ENCODE results near the gene DYRK2.
A peak's percentile ranks its signal among the peaks of the same experiment; 100 is the strongest.

Gene DYRK2

GRCh38 chr12:67648521-67649260 lies at the start of gene DYRK2:
TSS of gene DYRK2 (plus strand) at chr12:67648745. CDS start at chr12:67649134, 389 bp downstream.
- peak; percentile 83 for DNase-seq

- DNase-seq, result no peak
Observed at GRCh38 chr12:67599691-67600090, 48.9 kb upstream of the DYRK2 start.

GRCh38 chr12:67601126-67601525 lies 47.4 kb upstream of the DYRK2 start:
- no peak for DNase-seq

DNA sequence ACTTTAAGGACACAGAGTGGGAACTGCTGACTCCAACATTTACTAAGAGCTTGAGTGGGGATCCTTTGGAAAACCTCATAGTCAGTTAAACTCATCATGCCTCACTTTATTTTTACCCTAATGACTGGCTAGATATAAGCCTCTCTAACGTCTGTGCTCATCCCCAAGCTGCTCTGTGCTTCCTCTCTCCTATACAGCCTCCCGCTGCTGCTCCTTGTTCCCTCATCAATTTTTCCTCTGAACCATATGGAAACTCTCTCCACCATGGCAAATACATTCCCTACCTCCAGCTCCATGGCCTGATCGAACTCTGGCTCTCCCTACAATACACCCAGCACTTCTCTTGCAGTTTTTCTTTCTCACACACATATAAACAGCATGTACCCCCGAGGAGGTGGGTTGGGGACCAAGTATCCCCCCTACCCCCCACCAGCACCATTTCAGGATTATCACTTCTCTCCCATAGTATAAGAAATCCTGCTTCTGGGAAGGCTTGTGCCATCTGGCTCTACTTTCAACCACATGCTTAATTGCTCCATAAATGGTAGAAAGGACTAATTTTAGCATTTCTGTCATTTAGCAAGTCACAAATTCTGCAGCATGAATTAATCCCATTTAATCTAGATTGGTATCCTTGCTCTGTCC lies 39.2 kb upstream of the DYRK2 start:
- no peak for DNase-seq

GRCh38 chr12:67613040-67613439 lies 35.5 kb upstream of the DYRK2 start:
- no peak for DNase-seq

DNA sequence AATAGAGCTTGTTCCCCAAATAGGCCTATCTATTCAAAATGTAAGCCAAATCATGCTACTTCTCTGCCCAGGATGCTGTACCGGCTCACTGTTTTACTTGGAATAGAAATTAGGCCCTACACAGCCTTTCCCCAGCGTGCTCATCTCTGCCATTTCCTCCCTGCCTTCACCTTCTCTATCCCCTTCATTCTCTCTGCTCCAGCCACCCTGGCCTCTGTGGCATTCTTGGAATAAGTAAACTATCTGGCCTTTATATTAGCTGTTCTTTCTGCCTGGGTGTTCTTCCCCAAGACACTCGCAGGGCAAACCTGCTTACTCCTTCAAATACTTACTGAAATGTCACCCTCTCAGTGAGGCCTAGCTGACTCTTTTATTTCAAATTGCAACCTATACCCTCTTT lies 30.9 kb upstream of the DYRK2 start:
- DNase-seq, result no peak

DNA sequence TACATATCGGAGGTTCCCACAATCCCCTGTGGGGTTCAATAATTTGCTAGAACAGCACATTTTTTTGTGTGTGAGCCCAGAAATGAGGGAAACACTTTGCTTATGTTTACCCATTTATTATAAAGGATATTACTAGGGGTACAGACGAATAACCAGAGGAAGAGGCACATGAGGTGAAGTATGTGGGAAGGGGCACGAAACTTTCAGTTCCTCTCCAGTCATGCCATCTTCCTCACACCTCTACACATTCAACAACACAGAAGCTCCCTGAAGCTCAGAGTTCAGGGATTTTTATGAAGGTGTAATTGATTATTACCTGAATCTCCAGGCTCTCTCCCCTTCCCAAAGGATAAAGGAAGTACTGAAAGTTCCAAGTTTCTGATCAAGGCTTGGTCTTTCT lies 30.2 kb upstream of the DYRK2 start:
- no peak for DNase-seq

GRCh38 chr12:67621112-67621511 lies 27.4 kb upstream of the DYRK2 start:
- no peak for DNase-seq

- DNase-seq, result no peak
Observed at GRCh38 chr12:67621926-67622325, 26.6 kb upstream of the DYRK2 start.

DNA sequence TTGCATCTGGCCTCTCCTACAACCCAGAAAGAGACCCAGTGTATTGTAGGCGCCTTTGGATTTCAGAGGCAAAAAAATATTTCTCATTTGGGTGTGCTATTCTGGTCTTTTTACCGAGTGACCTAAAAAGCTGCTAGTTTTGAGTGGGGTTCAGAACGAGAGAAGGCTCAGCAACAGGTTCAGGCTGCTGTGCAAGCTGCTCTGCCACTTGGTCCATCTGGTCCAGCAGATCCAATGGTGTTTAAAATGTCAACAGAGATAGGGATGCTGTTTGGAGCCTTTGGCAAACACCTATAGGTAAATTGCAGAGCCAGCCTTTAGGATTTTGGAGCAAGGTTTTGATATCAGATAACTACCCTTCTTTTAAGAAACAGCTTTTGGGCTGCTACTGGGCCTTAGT lies 25.3 kb upstream of the DYRK2 start:
- no peak for DNase-seq

GRCh38 chr12:67624355-67624754 lies 24.2 kb upstream of the DYRK2 start:
- DNase-seq, result no peak

DNA sequence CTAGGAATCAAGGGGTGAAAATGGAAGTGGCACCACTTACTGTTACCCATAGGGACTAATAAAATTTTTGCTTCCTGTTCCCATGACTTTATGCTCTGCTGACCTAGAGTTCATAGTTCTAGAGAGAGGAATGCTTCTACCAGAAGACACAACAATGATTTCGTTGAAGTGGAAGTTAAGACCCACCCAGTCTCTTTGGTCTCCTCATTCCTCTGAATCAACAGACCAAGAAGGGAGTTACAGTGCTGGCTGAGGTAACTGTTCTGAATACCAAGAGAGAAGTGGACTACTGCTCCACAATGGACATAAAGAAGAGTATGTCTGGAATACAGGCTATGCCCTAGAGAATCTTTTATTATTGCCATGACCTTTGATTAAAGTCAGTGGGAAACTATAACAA lies 23.5 kb upstream of the DYRK2 start:
- no peak for DNase-seq

DNA sequence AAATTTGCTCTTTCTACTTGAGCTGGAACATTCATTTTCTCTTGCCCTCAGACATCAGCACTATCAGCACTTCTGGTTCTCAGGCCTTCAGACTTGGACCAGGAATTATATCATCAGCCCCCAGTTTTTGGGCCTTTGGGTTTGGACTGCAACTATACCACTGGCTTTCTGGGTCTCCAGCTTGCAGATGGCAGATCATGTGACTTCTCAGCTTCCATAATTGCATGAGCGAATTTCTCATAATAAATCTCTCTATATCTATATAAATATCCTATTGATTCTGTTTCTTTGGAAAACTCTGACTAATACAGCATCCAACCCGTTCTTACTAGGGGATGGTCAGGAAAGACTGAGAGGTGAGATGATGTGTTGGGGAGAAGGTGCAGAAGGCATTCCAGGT lies 22.4 kb upstream of the DYRK2 start:
- DNase-seq, result no peak

DNA sequence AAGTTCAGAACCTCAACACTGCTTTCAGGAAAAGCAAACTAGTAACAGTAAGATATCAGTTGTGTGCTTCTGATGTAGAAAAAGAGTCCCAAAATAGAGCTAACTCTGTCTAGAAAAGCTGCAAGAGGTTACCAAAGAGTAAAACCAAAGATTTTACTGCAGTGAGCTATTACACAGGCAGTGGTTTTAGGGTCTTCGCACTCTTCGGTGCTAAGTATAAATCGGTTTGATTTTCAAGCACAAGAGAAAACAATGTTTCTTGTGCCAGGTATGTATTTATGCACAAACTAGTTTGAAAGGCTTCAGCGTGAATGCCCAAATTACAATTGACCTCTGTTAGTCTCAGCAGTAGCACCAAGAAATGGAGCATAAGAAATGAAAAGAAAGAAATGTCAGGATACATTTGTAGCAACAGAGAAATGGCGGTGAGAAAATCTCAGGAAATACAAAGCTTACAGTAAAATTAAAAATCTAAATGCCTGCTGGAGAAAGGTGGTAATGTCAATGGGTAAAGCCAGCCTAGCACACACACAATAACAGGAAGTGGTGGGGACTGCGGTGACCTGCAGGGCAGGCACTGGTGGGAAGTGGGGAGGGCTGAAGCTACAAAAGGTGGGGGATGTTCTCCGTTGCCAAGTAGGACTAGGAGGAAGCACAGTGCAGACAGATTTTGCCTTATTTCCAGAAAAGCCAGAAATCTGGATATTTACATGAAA lies 18.0 kb upstream of the DYRK2 start:
- DNase-seq, result no peak

- DNase-seq, result no peak
Observed at GRCh38 chr12:67632005-67632404, 16.5 kb upstream of the DYRK2 start.

DNA sequence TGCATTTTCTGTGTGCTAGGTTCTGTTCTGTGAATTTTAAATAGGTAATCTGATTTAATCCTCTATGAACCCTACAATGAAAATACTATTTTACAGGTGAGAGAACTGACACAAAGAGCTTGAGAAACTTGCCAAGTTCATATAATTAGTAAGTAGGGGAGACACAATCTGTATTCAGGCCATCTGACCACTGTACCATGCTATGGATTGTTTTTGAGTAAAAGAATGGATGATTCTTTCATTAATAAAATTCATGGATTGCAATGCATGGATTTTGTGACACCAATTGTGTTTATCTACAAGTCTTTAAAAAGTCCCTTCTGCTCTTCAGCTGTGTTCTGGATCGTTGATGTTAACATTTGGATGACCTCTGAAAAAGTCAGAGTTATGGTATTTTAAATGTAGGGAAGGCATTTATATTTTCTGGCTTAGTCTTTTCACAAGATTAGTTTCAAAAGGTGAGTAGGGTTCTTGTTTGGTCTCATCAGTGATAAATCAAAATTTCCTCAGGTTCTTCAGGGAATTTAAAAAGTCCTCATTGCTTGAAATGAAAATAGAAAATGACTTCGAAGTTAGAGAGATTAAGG lies 15.4 kb upstream of the DYRK2 start:
- no peak for DNase-seq

GRCh38 chr12:67633708-67634107 lies 14.8 kb upstream of the DYRK2 start:
- no peak for DNase-seq

GRCh38 chr12:67634303-67634761 lies 14.2 kb upstream of the DYRK2 start:
- peak; percentile 13 for DNase-seq

GRCh38 chr12:67637718-67638117 lies 10.8 kb upstream of the DYRK2 start:
- no peak for DNase-seq

DNA sequence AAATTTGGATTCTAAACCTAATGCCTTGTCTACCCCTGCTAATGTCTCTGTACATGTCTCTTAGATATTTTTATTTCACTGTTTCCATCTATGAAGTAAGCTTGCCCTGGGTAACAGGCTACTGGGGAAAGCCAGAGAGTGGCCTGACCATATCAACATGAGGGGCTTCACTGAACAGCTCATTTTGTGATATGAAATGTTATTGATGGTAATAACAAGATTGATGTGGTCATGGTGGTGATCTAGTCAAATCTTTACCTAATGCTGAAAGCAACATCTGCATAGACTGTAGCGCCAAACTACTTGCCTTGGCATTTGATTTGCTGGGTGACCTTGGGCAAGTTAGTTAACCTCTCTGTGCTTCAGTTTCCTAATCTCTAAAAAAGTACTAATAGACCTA lies 9.9 kb upstream of the DYRK2 start:
- DNase-seq, result no peak

DNA sequence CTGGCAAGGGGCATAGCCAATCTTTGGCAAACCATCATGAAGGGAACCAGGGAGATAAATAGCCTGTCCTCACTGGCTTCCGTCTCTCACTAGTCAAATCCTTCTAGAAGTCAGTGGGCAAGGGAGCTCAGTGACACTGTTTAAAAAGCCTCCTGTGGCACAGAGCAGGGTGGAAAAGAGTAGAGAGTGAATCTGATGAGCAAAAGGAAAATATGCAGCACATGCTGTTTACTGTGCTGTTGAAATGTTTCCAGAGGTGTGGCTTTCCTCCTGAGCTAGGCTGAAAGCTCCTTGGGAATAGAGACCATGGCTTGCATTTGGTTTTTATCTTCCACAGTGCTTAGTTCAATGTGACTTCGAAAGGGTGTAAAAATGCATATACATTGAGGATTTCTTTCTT lies 7.7 kb upstream of the DYRK2 start:
- no peak for DNase-seq

- no peak for DNase-seq
Observed at GRCh38 chr12:67645126-67645525, 3.4 kb upstream of the DYRK2 start.

- DNase-seq, result peak; percentile 77
Observed at GRCh38 chr12:67645601-67646000, 2.9 kb upstream of the DYRK2 start.

- no peak for DNase-seq
Observed at GRCh38 chr12:67646775-67647174, 1.8 kb upstream of the DYRK2 start.

All from fibroblast of skin of right quadriceps (primary cell).